Right renal cortex interstitium (tissue), 3 donors: ENCODE measurements around the gene PRSS23. TPM values are rescaled to one million over a fixed set of nuclear protein-coding genes. Genes with fewer than 3 reads are reported as not detected.

Experiments used
- DNase-seq, 3 donors: peaks; one replicate each; pipeline ENCODE4 v3.0.0-alpha.2; 2013; ENCODE audit warnings: low read depth in 3 of 3, low spot score in 2 of 3
- polyA plus RNA-seq, 3 donors: library from polyadenylated mRNA; unstranded; fragments of 120-200 nt; gene quantifications; one replicate each; pipeline ENCODE4 v1.2.1, GENCODE V29; 2013; ENCODE audit not compliant: insufficient read length in 3 of 3

Gene PRSS23
- polyA plus RNA-seq, 3 donors, result 82.6 to 110 (median 109) TPM

DNA sequence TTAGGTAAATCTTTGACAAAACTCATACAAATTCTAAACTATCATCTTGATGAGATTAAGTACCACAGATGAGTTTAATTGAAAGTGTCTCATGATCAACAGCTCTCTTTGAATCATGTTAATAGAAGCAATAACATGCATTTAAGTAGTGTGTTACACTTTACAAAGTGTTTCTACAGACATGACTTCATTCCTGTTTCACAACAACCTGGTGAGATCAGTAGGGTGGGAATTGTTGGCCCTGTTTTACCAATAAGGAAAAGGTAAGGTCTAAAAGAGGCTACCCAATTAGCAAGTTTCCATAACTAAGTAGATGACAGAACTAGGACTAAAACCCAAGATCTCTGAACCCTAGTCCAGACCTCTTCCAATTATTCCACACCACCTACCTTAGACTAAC is 12.7 kb upstream of the PRSS23 start:
- DNase-seq, result no peak

DNA sequence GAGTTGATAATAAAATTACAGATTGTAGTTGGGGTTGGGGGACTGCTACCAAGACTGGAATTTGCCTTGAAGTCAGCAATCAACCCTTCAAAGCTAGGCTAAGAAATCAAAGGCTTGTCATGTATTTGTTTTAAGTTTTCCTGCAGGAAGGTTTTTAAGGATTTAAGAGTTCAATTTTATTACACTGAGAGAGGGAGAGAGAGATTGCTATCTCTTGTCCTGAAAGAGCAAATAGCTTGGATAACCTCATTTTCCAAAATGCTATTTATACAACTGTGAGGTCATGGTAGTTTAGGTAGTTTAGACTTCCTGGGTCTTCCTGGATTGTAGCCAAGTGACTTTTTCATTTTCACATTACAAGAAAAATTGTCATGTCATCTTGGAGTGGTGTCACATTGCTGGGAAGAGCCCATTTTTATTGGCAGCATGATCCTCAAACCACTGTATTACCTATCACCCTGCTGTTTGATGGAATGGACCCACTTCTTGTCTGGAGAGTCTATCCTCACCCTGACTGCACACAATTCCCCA is 10.1 kb upstream of the PRSS23 start:
- DNase-seq, result no peak

DNA sequence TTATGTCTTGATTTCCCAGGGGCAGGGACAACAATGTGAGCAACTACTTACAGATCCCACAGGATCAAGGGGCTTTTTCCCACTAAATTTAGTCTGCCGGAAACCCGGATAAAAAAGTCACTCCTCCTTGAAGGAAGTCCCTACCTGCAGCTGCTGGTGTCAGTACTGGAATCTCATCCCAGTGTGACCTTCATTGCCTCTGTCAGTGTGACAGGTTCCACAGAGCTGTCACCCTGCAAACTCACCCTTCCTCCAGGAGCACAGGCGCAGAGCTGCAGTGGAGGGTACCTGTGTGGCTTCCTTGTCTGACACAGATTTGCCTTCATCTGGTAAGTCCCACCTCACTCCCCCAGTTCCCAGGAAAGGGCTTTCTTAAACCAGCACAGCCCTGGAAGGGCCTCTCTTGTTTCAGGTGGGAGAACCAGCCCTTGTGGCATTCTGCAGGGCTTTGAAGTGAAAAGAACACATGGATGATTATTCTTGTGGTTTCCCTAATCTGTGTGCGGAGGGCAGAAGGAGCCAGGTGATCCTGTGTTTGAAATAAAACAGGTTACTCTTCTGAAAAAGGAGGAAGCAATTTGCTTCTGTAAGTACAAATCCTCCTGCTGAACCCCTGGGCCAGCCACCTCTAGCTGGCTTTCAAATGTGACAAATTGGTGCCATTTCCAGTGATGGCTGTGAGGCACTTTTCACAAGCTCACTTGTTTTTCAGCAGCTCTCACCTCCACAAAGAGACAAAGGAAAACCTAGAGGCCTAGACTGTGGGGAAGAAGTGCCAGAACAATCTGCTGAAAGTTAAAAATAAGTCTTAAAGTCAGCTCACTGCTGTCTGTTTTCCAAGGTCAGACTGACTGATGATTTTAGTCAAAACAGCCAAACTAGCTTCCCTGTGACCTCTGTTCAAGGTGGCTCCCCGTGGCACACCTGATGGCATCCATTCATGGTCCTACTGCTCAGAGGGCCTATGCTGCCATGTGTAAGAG is 9.2 kb upstream of the PRSS23 start:
- no peak for DNase-seq

DNA sequence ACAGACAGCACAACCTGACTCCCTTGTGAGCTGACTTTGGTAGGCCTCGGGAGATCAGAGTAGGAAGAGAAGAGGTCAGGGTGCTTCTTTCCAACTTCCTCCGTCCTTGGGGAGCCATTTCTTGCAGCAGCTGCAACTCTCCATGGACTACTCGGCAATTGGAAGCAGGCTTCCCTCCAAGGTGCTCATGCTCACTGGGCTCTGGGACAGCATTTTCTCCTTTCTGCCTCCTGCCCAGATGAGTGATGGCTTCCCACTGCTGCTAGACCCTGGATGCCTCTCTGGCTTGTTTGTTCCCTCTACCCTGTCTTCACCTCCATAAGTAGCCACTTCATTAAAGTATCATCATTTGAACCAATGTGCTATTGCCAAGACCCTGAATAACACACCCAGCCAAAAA is 8.2 kb upstream of the PRSS23 start:
- DNase-seq, result no peak

DNA sequence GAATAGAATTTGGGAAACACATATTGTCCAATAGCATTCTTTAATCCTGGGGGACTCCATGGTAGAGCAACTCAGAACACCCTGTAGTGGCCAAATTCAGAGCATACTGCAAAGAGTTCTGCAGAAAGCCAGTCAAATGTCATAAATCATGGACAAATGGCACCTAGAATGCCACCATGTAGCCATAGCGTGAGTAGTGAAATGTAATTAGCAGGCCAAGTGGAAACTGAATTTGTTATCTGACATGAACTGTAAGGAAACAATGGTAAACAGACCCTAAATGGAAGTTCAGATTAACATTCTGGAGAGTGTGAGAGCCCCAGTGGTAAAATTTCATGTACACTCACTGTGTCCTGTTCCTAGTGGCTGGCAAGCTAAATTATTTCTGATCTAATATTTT is 7.0 kb upstream of the PRSS23 start:
- DNase-seq, result no peak

DNA sequence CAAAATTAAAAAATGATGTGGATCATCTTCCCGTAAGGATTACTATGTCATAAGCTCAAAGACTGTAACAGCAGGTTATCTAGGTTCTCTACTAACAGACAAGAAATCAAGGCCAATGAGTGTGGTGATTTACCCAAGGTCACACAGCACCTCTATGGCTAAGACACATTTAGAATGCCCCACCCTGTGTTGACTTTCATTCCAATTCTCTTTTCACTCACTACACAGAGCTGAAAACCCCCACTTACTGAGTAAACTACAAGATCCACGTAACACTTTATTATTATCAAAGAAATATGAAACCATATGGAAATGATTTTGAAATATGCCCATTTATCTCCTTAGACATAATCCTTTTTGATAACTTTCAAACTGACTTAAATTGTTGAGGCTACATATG is 4.8 kb upstream of the PRSS23 start:
- DNase-seq, result no peak

DNA sequence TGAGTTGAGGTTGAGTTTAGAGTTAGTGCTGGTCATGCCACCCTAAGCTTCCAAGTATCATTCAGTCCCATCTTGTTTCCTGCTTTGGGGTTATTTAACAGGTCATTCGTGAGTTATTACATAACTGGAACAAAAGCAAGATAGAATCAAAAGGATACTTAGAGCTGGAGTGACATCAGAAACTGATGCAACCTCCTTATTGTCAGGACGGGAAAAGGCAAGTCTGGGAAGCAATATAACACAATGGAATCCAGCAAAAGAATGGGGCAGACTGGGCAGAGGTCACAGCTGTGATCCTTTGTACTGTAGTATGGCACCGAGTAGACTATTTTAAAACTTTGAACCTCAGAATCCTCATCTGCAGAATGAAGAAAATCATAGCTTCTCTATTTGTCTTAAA is 4.4 kb upstream of the PRSS23 start:
- no peak for DNase-seq

DNA sequence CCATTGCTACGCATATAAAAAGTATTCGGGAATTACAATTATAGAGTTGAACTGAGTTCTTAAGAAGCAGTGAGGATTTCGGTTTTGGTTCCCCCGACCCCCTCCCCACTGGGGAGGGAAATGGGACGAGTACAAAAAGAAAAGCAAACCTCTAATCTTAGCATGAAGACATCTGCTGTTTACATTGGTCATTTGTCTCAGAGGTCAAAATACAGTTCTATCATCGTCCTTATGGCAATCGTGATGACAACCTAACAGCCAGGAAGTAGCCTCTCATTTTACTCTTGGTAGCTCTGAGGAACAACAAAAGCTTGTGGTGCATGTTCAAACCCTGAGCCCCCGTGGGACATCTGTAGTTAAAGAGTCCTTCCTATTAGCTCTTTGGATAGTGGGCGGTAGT is 3.2 kb upstream of the PRSS23 start:
- DNase-seq, result no peak

DNA sequence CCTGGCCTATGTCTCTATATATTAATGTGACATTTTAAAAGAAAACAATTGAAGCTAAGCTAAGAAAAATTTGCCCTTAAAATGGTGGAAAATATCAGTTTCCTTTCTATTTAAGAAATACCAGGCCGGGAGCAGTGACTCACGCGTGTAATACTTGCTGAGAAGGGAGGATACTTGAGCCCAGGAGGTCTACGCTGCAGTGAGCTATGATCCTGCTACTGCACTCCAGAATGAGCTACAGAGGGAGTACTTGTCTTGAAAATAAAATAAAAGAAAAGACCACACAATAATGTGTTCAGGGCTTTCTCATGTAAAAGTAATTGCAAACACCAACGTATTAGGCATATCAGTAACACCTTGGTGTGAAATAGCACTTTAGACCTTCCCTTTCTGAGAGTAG is 1.4 kb upstream of the PRSS23 start:
- DNase-seq, result no peak

DNA sequence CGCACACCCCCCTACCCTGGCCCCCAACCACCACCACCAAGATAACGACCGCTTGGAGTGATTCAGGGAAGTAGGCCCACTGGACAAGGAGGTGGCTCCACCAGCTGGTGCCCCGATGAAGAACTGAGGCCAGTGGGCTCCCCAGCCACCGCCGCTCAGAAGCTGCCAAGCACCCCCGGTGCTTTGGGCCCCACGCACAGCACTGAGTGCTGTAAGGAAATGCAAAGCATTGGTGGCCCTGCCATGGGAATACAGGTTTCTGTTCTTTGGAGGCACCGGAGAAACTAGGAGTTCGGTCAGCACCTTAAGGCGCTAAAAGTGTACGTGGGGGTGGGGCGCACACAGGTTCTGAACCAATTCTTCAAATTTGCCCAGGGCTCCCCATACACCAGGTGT is 664 bp upstream of the PRSS23 start:
- no peak for DNase-seq

DNA sequence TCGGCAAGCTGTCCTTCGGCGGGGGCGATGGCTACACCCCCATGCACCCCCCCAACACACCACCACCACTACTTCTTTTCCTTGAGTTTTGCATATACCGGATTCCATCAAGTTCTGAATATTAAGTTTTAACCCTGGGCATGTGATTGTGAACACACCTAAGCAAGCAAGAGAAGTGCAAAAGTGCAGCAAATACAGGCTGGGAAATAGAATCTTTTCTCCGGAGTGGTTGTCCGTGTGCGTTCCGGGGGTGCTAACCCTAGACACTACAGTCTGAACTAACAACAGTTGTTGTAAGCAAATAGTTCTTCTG is 574 bp downstream of the PRSS23 start:
- no peak for DNase-seq

DNA sequence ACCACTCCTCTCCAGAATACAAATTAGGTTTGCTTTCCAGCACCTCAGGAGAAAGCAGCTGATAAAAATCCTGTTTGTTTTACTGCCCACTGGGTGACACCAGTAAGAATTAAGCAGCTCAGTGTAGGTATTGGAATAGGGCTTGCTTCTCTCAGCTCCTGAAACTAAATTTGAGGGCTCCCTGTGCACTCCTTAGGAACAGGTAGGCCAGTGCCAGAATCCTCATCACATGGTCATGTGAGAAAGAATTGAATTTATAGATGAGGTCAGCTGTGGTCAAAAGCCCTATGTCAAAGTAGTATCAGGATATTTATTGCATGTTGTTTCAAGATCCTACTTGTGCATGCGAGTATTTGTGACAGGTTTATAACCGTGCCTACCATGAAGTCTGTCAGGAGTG is 1.0 kb downstream of the PRSS23 start:
- no peak for DNase-seq

DNA sequence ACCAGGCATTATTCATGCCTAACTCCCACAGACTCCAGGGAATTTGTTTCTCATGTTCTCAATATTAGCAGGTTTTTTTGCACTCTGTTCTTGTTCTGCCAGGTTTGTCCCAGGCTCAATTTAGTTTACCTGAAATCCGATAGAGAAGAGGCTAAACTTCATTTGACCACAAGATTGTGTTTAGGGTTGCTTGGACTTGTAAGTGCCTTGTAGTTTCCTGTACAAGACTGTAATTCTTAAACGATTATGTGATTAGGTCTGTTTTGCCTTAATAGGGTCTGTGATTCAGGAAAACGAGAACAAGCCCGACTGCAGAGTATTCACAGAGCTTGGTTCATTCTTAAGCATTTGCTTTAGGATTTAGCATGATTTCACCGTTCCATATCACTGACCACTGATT is 1.8 kb downstream of the PRSS23 start:
- no peak for DNase-seq

DNA sequence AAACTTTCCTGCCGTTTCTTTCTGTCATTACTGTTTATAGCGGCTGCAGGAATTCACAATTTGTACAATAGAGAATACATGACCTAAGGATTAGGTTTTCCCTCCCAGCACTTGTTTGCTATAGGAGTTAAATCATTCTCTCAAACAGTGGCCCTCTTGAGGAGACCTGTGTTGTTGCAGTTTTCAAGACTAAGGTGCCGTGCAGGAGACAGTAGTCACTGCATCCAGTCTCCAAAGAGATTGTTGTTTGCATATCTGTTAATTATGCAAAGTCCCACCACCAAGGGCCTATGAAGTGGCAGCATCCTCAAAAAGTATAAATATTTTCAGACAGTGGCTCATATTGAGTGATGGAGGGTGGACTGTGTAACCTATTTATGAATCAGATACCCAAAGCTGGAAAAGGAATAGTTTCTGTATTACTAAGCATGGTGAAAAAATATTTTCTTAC is 2.3 kb downstream of the PRSS23 start:
- no peak for DNase-seq

DNA sequence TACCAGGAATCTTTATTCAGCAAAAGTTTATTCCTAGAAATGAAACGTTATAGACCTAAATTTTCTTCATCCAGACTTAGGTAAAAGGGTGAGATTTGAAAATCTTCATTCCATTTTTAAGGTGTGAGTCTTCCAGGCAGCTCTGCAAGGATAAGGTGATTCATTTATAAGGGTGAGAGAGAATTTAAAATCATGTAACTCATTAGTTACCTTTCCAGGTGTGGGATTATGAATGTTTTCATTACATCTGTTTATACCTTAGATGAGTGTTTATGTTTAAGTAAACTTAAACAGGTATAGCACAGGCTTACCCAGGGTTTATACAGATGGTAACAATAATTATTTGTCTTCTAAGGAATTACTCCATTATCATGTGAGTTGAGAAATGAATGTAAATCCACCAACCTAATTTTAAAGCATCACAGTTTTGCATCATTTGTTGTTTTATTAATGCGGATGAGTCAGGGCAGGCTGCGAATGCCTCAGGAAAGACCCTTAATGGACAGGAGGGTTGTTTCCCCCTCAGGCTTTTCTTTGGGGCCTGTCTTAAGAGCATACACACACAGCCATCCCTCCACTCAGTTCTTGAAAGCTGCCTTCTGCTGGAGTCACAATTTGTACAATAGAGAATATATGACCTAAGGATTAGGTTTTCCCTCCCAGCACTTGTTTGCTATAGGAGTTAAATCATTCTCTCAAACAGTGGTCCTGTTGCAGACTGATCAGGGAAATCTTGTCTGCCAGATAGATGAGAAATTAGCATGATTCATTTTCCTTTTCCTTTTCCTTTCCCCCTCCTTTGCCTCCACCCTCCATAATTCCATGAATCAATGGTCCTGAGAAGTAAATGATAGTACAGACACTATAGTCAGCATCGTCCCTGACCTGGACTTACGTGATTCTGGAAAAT is 3.0 kb downstream of the PRSS23 start:
- no peak for DNase-seq

DNA sequence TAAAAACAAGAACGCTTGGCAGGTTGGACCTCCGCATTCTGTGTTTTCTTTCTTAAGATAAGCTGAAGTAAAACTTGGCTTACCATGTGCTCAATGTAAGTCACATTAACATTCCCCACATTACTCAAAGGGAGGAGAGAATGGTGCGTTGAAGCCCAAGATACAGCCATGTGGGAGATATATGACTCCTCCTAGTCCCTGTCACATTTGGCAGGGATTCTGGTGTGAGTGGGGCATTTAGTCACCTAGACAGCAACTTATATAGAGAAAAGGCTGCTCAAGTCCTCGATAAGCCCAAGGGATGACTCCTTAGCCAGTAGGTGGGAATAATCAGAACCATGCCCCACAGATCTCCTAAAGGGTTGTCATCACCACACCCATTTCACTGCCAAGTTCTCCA is 4.6 kb downstream of the PRSS23 start:
- DNase-seq, result no peak

DNA sequence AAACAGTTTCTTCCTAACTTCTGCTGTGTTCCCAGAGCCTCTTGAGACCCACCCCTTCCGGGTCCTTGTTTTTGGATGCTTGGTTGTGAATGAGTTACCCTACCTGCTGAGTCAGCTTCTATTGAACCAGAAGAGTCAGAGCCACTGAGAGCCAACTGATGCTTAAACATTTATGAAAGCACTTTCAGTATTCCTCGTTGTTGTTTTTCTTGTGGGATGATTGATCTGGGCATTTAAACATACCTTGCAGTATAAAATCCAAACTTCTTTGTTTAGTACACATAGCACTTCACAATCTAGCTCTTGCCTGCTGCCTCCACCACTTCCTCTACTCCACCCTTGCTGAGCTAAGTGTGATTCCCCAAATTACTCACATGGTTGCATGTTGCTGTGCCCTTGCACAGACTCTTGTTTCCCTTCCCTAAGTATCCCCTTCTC is 5.5 kb downstream of the PRSS23 start:
- DNase-seq, result no peak

DNA sequence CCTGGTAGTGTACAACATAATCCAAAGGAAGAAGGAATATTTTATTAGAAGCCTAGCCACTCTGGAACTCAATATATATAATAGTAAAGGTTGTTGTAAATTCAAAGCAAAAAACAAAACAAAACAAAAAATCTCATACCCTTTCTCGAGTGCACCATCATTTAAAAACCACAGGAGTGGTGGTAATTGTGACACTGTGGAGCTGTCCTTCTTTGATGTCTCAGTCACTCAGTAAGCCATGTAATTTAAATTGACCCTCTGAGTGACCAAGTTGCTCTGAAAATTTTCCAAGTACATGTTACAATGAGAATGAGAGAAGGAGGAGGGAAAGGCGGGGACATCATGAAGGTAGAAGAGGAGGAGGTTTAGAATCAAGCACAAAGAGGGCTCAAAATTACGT is 6.6 kb downstream of the PRSS23 start:
- DNase-seq, result no peak

DNA sequence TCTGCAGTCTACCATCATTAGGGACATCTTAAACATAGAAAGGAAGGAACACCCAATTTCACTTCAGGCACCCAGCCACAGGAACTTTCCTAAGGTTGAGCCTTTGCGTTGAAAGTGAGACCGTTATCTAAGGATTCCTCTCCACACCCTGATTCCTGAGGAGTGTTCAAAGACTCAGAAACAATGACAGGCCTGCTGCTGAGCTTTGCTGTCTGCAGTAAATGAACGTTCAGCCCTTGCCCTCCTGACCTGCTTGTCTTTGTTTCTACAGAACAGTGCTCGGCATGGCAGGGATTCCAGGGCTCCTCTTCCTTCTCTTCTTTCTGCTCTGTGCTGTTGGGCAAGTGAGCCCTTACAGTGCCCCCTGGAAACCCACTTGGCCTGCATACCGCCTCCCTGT is 7.0 kb downstream of the PRSS23 start:
- DNase-seq, result no peak

DNA sequence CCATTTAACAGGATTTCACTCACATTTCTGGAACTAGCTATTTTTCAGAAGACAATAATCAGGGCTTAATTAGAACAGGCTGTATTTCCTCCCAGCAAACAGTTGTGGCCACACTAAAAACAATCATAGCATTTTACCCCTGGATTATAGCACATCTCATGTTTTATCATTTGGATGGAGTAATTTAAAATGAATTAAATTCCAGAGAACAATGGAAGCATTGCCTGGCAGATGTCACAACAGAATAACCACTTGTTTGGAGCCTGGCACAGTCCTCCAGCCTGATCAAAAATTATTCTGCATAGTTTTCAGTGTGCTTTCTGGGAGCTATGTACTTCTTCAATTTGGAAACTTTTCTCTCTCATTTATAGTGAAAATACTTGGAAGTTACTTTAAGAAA is 9.2 kb downstream of the PRSS23 start:
- DNase-seq, result no peak

DNA sequence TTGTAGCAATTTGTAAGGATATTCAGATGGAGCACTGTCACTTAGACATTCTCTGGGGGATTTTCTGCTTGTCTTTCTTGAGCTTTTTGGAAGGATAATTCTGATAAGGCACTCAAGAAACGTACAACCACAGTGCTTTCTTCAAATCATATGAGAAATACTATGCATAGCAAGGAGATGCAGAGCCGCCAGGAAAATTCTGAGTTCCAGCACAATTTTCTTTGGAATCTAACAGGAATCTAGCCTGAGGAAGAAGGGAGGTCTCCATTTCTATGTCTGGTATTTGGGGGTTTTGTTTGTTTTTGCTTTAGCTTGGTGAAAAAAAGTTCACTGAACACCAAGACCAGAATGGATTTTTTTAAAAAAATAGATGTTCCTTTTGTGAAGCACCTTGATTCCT is 9.9 kb downstream of the PRSS23 start:
- no peak for DNase-seq
